ENCODE data around the gene OLFML2B. TPM values are rescaled to one million over a fixed set of nuclear protein-coding genes. Genes with fewer than 3 reads are reported as not detected.
"Not testable (repeated sequence)": the region's sequence is repeated elsewhere in the genome, so short reads cannot be mapped to it uniquely, and the experiment has no call there.

OLFML2B gene
- total and polyA plus RNA-seq, 2 experiments from 2014 or later, result 0.36 to 1.9 TPM

DNA sequence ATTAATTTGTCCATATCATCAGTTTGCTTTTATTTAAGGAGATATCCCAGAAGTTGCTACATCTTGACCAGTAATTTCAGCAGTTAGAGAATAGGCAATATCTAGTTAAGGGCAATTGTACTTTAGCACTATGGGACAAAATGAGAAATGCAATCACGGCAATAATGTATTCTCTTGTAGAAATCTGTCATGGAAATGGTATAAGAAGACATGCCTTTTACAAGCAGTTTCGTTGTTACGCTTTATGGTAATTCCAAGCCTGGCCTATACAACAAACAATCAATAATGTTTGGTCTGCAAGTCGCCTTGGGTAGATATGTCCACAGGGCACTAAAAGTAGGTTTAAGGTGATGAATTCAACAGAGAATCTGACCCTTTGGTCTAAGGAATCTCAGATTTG lies 44.6 kb upstream of the OLFML2B start:
- TF ChIP-seq, protein P1, sequence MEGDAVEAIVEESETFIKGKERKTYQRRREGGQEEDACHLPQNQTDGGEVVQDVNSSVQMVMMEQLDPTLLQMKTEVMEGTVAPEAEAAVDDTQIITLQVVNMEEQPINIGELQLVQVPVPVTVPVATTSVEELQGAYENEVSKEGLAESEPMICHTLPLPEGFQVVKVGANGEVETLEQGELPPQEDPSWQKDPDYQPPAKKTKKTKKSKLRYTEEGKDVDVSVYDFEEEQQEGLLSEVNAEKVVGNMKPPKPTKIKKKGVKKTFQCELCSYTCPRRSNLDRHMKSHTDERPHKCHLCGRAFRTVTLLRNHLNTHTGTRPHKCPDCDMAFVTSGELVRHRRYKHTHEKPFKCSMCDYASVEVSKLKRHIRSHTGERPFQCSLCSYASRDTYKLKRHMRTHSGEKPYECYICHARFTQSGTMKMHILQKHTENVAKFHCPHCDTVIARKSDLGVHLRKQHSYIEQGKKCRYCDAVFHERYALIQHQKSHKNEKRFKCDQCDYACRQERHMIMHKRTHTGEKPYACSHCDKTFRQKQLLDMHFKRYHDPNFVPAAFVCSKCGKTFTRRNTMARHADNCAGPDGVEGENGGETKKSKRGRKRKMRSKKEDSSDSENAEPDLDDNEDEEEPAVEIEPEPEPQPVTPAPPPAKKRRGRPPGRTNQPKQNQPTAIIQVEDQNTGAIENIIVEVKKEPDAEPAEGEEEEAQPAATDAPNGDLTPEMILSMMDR (IDR thresholded peaks at IDR 0.05; ENCODE audit: low read depth, low read length), result no peak
- Histone ChIP-seq H3K9me3 (ENCODE audit: low read depth) (no peaks in the 10 kb centered on the region), H3K27ac (no peak overlapping the region), H3K4me3 (no peak overlapping the region), H3K4me1 (ENCODE audit: low read depth) (peaks cover 43% of the 10 kb centered on the region), H3K27me3 (no peaks in the 10 kb centered on the region), H3K36me3 (no peaks in the 10 kb centered on the region)
- no peak for DNase-seq (ENCODE audit: low read depth in 1 of 2, low spot score in 1 of 2)

DNA sequence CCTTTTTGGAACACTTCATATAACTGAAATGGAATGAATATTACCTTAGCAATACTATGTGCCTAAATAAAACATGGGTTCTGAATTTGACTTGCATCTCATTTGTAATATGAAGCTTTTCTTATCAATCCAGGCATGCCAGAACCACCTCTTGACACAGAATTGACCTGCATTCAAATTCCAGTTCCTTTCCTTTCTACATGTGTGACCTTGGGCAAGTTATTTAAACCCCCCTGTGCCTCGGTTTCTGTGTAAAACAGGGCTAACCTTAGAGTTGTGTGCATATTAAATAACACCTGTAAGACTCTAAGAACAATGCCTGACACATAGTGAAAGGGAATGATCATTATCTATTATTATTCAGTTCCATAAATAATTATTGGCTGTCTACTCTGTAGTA lies 43.8 kb upstream of the OLFML2B start:
- Histone ChIP-seq H3K36me3 (no peaks in the 10 kb centered on the region), H3K27ac (no peak overlapping the region), H3K4me3 (no peak overlapping the region), H3K4me1 (ENCODE audit: low read depth) (peaks cover 49% of the 10 kb centered on the region), H3K27me3 (no peaks in the 10 kb centered on the region), H3K9me3 (ENCODE audit: low read depth) (no peaks in the 10 kb centered on the region)
- peak in 1 of 2 donors; percentile 40 for DNase-seq (ENCODE audit: low read depth in 1 of 2, low spot score in 1 of 2)
- TF ChIP-seq, protein P1 (IDR thresholded peaks at IDR 0.05; ENCODE audit: low read depth, low read length), result no peak

DNA sequence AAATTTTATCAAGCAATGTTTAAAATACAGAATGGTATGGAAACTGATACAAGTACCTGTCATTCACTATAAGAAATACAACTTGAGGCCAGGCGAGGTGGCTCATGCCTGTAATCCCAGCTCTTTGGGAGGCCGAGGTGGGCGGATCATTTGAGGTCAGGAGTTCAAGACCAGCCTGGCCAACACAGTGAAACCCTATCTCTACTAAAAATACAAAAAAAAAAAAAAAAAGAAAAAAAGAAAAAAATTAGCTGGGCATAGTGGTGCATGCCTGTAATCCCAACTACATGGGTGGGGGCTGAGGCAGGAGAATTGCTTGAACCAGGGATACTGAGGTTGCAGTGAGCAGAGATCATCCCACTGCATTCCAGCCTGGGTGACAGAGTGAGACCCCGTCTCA lies 43.2 kb upstream of the OLFML2B start:
- H3K4me1 ChIP-seq (ENCODE audit: low read depth), result peaks cover 49% of the 10 kb centered on the region
- not testable (repeated sequence) for H3K9me3 ChIP-seq (ENCODE audit: low read depth); H3K27me3 ChIP-seq; H3K27ac ChIP-seq; DNase-seq (ENCODE audit: low read depth in 1 of 2, low spot score in 1 of 2); H3K36me3 ChIP-seq; H3K4me3 ChIP-seq

DNA sequence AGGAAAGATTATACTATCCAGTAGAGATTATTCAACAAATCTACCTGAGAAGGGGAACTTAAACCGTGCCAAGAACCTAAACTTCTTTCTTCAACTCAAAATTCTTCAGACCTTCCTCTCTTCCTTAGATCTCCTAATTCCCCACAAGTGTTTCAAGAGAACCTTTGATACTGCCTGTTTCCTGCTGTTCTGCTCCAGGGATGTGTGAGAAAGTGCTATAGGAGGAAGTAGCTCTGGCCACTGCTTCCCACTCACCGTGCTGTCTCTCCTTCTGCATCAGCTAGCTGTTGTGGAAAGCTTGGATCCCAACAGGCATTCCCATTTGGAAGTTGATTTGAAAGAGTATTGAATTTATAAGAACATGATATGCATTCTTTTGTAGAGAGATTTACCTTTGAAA lies 41.3 kb upstream of the OLFML2B start:
- H3K27me3 ChIP-seq, result no peaks in the 10 kb centered on the region
- H3K4me1 ChIP-seq (ENCODE audit: low read depth), result peaks cover 37% of the 10 kb centered on the region
- no peaks in the 10 kb centered on the region for H3K9me3 ChIP-seq (ENCODE audit: low read depth)
- no peak overlapping the region for H3K4me3 ChIP-seq
- DNase-seq (ENCODE audit: low read depth in 1 of 2, low spot score in 1 of 2), result peak in 1 of 2 donors; percentile 30
- no peaks in the 10 kb centered on the region for H3K36me3 ChIP-seq
- TF ChIP-seq, protein P1 (IDR thresholded peaks at IDR 0.05; ENCODE audit: low read depth, low read length), result no peak
- peak overlapping the region; percentile 59 for H3K27ac ChIP-seq

DNA sequence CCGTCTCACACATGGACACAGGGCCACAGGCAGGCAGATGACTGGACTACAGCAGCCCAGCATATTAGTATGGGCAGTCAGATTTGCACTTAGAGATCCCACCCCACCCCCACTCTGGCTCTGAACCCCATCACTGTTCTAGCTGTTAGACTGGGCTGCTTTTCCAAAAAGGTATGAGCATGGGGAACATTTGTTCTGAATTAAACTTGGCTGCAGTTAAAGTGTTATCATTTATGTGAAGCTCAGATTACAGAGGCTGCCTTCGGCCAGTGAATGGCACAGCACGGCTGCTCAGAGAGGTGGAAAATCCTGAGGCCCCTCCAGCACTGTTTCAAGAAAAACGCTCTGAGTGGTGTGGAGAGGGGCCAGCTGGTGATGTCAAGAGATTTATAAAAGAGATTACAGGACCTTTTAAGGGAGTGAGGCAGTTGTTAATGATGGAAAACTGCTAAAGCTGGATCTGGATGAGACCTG lies 38.9 kb upstream of the OLFML2B start:
- no peaks in the 10 kb centered on the region for H3K27me3 ChIP-seq
- TF ChIP-seq, protein P1 (IDR thresholded peaks at IDR 0.05; ENCODE audit: low read depth, low read length), result no peak
- no peak overlapping the region for H3K4me3 ChIP-seq
- H3K4me1 ChIP-seq (ENCODE audit: low read depth), result peaks cover 30% of the 10 kb centered on the region
- no peaks in the 10 kb centered on the region for H3K9me3 ChIP-seq (ENCODE audit: low read depth)
- H3K27ac ChIP-seq, result no peak overlapping the region
- no peaks in the 10 kb centered on the region for H3K36me3 ChIP-seq
- peak; percentile 28 to 74 for DNase-seq (ENCODE audit: low read depth in 1 of 2, low spot score in 1 of 2)

DNA sequence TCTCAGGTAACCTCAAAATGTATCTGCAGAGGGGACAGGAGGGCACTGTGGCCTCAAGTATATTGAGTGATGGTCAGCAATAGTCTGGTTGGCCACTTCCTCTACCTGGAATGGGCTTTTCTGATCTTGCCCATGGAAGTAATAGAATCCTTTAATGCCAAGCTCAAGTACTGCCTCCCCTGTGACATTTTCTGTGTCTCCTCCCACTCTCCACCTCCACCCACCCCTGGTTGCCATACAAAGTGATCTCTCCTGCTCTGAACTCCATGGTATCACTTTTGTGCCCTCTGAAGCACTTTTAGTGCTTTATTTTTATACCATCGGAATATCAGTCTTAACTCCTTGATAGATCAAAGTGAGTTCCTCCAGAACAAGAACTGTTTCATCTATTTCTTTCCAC lies 36.6 kb upstream of the OLFML2B start:
- Histone ChIP-seq H3K27me3 (no peaks in the 10 kb centered on the region), H3K4me3 (no peak overlapping the region), H3K36me3 (no peaks in the 10 kb centered on the region), H3K9me3 (ENCODE audit: low read depth) (no peaks in the 10 kb centered on the region), H3K27ac (no peak overlapping the region), H3K4me1 (ENCODE audit: low read depth) (peaks cover 27% of the 10 kb centered on the region)
- TF ChIP-seq, protein P1 (IDR thresholded peaks at IDR 0.05; ENCODE audit: low read depth, low read length), result no peak
- DNase-seq (ENCODE audit: low read depth in 1 of 2, low spot score in 1 of 2), result no peak
